HepG2 (cell line): ENCODE results near the gene WDR70. TPM values are rescaled to one million over a fixed set of nuclear protein-coding genes. Genes with fewer than 3 reads are reported as not detected.
A peak's percentile ranks its signal among the peaks of the same experiment; 100 is the strongest.

Experiments
- ATAC-seq: fragments of 200-7000 bp; cut with Tn5 transposase; 3 replicates; pipeline ENCODE4 v1.9.1; 2020; ENCODE audit warnings: mild to moderate bottlenecking, moderate library complexity
- BruUV-seq: library from RNA; stranded (reverse); fragments of 400-500 nt; replicated peaks from 2 replicates; lab custom pipeline; 2021; lab: Mats Ljungman, UMichigan
- CTCF ChIA-PET: fragments of 300-600 bp; formaldehyde crosslinking; extraction: SDS; loops from one replicate; lab custom pipeline; 2021; ENCODE audit warnings: low total read pairs, inconsistent platforms, low intra/inter-chr PET ratio; lab: Yijun Ruan, JAX
- POLR2A ChIA-PET: fragments of 350-600 bp; sonication (Branson Sonifier 250); formaldehyde crosslinking; loops from one replicate; lab custom pipeline; 2020; ENCODE audit warnings: antibody characterized with exemption, inconsistent platforms; lab: Yijun Ruan, JAX
- DNase-seq: peaks from one replicate; pipeline ENCODE4 v3.0.0-alpha.2; 2015; ENCODE audit warnings: low spot score
- FAIRE-seq: peaks from 3 replicates; lab custom pipeline; 2011; peaks lifted over from hg19 to GRCh38; lab: Jason Lieb, UNC
- H2AFZ ChIP-seq: one replicate; pipeline ENCODE4 v1.6.1; 2011; ENCODE audit warnings: low read length, inconsistent platforms
- H3K27ac ChIP-seq: fragments of 300-600 bp; 3 replicates; pipeline ENCODE4 v1.8.0; 2011; ENCODE audit warnings: mixed run types, mild to moderate bottlenecking, mixed read lengths, low read length, inconsistent platforms; ENCODE audit not compliant: insufficient read depth; ENCODE audit errors: extremely low read length
- H3K27me3 ChIP-seq, 2 experiments: fragments of 200-600 bp in 1 of 2; 2 replicates in 1 of 2; 3 replicates in 1 of 2; pipeline versions ENCODE4 v1.6.0 to v1.8.0; 2011; ENCODE audit warnings: low read length in 2 of 2, mild to moderate bottlenecking in 2 of 2, moderate library complexity in 2 of 2, inconsistent platforms in 1 of 2; ENCODE audit not compliant: insufficient read depth in 2 of 2, control insufficient read depth in 1 of 2
- H3K36me3 ChIP-seq, 2 experiments: fragments of 200-600 bp in 1 of 2; replicated peaks in 1 of 2; 2 replicates in 1 of 2; 3 replicates in 1 of 2; pipeline versions ENCODE4 v1.5.1 to v1.8.0; 2011; ENCODE audit warnings: low read length in 2 of 2, inconsistent platforms in 1 of 2; ENCODE audit not compliant: insufficient read depth in 2 of 2, control insufficient read depth in 1 of 2
- H3K4me1 ChIP-seq: 2 replicates; pipeline ENCODE4 v1.5.1; 2012; ENCODE audit warnings: low read length, inconsistent platforms; ENCODE audit not compliant: insufficient read depth
- H3K4me2 ChIP-seq: 2 replicates; pipeline ENCODE4 v1.6.0; 2011; ENCODE audit warnings: low read depth, low read length, inconsistent platforms
- H3K4me3 ChIP-seq, 3 experiments: fragments of 200-600 bp in 1 of 3; sonication (generic), shearing (Covaris generic) in 1 of 3; replicated peaks in 1 of 3; 2 replicates each; pipeline ENCODE4 v1.5.1; 2011 to 2016; ENCODE audit warnings: low read length in 3 of 3, inconsistent platforms in 2 of 3, low read depth in 2 of 3, mild to moderate bottlenecking in 2 of 3, control low read depth in 1 of 3, mixed read lengths in 1 of 3; ENCODE audit not compliant: insufficient read depth in 1 of 3
- H3K79me2 ChIP-seq: one replicate; pipeline ENCODE4 v1.6.1; 2011; ENCODE audit warnings: low read length, inconsistent platforms; ENCODE audit not compliant: insufficient read depth
- H3K9ac ChIP-seq: 2 replicates; pipeline ENCODE4 v1.6.0; 2011; ENCODE audit warnings: mild to moderate bottlenecking, low read depth, low read length, inconsistent platforms; ENCODE audit not compliant: insufficient read depth
- H3K9me3 ChIP-seq: 2 replicates; pipeline ENCODE4 v1.5.1; 2012; ENCODE audit warnings: mild to moderate bottlenecking, low read length
- H4K20me1 ChIP-seq: 2 replicates; pipeline ENCODE4 v1.6.0; 2011; ENCODE audit warnings: inconsistent platforms, mild to moderate bottlenecking, low read length, moderate library complexity; ENCODE audit not compliant: insufficient read depth
- CTCF ChIP-seq: sonication (generic); formaldehyde crosslinking; IDR thresholded peaks from 2 replicates; pipeline ENCODE4 v1.5.0; 2020; ENCODE audit warnings: mild to moderate bottlenecking, missing genetic modification reagents, moderate library complexity
- MAFF ChIP-seq: IDR thresholded peaks from 2 replicates; pipeline ENCODE4 v1.6.1; 2011; ENCODE audit warnings: low read depth, low read length, improper control_type of control experiment
- PTBP1 ChIP-seq: fragments of 200-400 bp; formaldehyde crosslinking; IDR thresholded peaks from 2 replicates; pipeline ENCODE4 v1.6.1; 2018; ENCODE audit warnings: low read length, low read depth; ENCODE audit not compliant: poor library complexity, severe bottlenecking
- SMC3 ChIP-seq: IDR thresholded peaks from 2 replicates; pipeline ENCODE4 v1.6.1; 2011; ENCODE audit warnings: low read length, improper control_type of control experiment
- STAG1 ChIP-seq: sonication (generic); formaldehyde crosslinking; IDR thresholded peaks from 2 replicates; pipeline ENCODE4 v1.4.0; 2020; ENCODE audit warnings: missing genetic modification reagents
- ZC3H13 ChIP-seq: sonication (generic); formaldehyde crosslinking; IDR thresholded peaks from 2 replicates; pipeline ENCODE4 v1.8.1; 2023; ENCODE audit warnings: mild to moderate bottlenecking, missing genetic modification reagents, moderate library complexity
- ZNF17 ChIP-seq: sonication (generic); formaldehyde crosslinking; IDR thresholded peaks from 2 replicates; pipeline ENCODE4 v1.5.0; 2020; ENCODE audit warnings: mild to moderate bottlenecking, missing genetic modification reagents
- WGBS: methylation state at CpG from one replicate; pipeline ENCODE4 v1.1.6; 2017; ENCODE audit warnings: low lambda C conversion rate; 5-methylcytosine and 5-hydroxymethylcytosine counted together
- in situ Hi-C: cut with HindIII; loops from 2 replicates; pipeline ENCODE4 v1.10.0; 2017; ENCODE audit warnings: low pct_unique_long_range_greater_than_20kb; ENCODE audit not compliant: extremely low pct_ligation_motif_present
- intact Hi-C: fragments of 100-400 bp; cut with micrococcal nuclease; formaldehyde crosslinking; loops from one replicate; pipeline ENCODE4 v1.10.0; 2022; ENCODE audit not compliant: unreplicated experiment
- polyA plus RNA-seq, 8 experiments: library from polyadenylated mRNA; depleted of rRNA in 3 of 8; stranded (reverse) in 7 of 8; unstranded in 1 of 8; fragments of >200 nt; fragmentation: Illumina TruSeq in 4 of 8; extraction: Trizol in 4 of 8; gene quantifications; 2 replicates each; pipeline versions ENCODE4 v1.2.1 to v1.2.3, GENCODE V29; 2011 to 2016; ENCODE audit warnings: low read depth in 4 of 8, missing spikeins in 1 of 8, mixed read lengths in 1 of 8; ENCODE audit not compliant: insufficient read depth in 1 of 8
- total RNA-seq, 5 experiments: library from RNA; depleted of rRNA; stranded (reverse); fragments of >200 nt; fragmentation: Illumina TruSeq; extraction: Trizol; gene quantifications; 2 replicates each; pipeline ENCODE4 v1.2.3, GENCODE V29; 2016; ENCODE audit warnings: low read depth in 1 of 5
- TF ChIP-seq, protein P1 (sequence below): sonication (generic); formaldehyde crosslinking; conservative IDR thresholded peaks from 2 replicates; pipeline ENCODE4 v1.4.0; 2020; ENCODE audit warnings: missing genetic modification reagents

The WDR70 gene
- total and polyA plus RNA-seq, 2 of the 13 experiments (the other 11 are each of a cell fraction or from before 2014, with no cell fraction given): 14.6 to 30.6 TPM

GRCh38 chr5:37722236-37723161 lies 343.4 kb downstream of the WDR70 start (continued):
- TF ChIP-seq, protein P1, sequence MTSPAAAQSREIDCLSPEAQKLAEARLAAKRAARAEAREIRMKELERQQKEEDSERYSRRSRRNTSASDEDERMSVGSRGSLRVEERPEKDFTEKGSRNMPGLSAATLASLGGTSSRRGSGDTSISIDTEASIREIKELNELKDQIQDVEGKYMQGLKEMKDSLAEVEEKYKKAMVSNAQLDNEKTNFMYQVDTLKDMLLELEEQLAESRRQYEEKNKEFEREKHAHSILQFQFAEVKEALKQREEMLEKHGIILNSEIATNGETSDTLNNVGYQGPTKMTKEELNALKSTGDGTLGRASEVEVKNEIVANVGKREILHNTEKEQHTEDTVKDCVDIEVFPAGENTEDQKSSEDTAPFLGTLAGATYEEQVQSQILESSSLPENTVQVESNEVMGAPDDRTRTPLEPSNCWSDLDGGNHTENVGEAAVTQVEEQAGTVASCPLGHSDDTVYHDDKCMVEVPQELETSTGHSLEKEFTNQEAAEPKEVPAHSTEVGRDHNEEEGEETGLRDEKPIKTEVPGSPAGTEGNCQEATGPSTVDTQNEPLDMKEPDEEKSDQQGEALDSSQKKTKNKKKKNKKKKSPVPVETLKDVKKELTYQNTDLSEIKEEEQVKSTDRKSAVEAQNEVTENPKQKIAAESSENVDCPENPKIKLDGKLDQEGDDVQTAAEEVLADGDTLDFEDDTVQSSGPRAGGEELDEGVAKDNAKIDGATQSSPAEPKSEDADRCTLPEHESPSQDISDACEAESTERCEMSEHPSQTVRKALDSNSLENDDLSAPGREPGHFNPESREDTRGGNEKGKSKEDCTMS (CRISPR knock-in tag): no peak
- TF ChIP-seq ZNF17 (CRISPR knock-in tag) (no peak), MAFF (0 out of 2 replicates have a peak, but pooled peaks have one; percentile 14), ZC3H13 (no peak)

DNA sequence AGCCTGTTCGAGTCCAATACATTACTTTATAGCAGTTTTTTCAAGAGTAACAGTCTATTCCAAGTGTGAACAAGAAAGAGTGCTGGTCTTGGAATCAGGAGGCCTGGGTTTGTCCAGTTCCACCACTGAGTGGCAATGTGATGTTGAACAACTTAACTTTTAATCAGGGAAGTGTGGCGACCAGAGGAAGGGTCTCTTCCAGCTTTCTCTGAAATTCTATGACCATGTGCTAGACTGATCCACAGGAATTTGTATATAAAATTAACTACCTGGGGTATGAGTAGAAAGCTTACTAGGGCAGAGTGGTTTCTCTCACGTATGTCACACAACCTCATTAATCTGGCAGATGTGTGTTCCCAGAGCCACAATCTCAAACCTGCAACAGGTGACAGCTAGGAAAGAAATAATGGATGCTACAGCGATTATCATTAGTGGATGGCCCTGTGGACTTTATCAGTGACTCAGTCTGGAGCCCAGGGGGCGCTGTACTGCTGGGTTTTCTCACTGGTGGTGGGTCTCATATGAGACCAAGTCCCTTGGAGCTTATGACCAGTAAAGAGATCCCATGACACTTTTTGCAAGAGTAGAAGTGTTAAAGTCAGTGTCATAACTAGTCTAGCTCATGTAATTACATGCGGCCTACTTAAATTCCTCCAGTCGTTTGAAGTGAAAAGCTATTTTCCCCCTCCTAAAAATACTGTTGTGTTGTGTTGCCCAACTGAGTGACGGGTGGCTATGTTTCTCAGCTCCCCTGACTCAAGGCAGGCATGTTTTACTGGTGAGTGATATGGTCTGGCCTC lies 344.2 kb downstream of the WDR70 start:
- ATAC-seq (peak; percentile 69), DNase-seq (no peak), FAIRE-seq (no peak)
- in situ Hi-C loops: no loop called here
- H3K27me3 ChIP-seq: no peaks in the 10 kb centered on the region
- no peaks in the 10 kb centered on the region for H3K79me2 ChIP-seq
- peaks cover 26% of the 10 kb centered on the region for H3K4me1 ChIP-seq
- intact Hi-C loops: no loop called here
- no peaks in the 10 kb centered on the region for H4K20me1 ChIP-seq
- no peak overlapping the region for H3K4me2 ChIP-seq
- CTCF ChIA-PET: no interaction called here
- H3K27ac ChIP-seq: no peak overlapping the region
- WGBS: 90% methylated on average over 7 of the region's 8 CpGs
- BruUV-seq: no TSS peak
- no peak overlapping the region for H3K4me3 ChIP-seq
- H3K36me3 ChIP-seq: peaks cover 1 to 6% of the 10 kb centered on the region in 2 experiments; a peak in 2 of 5 replicates
- POLR2A ChIA-PET: interaction anchor here (0.6 kb wide), 1 partner anchor 146 kb away, joined by 3 read pairs; no protein-coding TSS in a partner anchor
- no peak for TF ChIP-seq PTBP1
- TF ChIP-seq STAG1 (CRISPR knock-in tag): peak; percentile 56
- peak; percentile 52 for TF ChIP-seq CTCF (CRISPR knock-in tag)
- 0 out of 2 replicates have a peak, but pooled peaks have one; percentile 43 for TF ChIP-seq SMC3
- no peak overlapping the region for H3K9ac ChIP-seq
- no peak overlapping the region for H2AFZ ChIP-seq
- H3K9me3 ChIP-seq: no peaks in the 10 kb centered on the region
